ENCODE measurements around the gene KDM6A. TPM values are rescaled to one million over a fixed set of nuclear protein-coding genes. Genes with fewer than 3 reads are reported as not detected.
"Not testable (repeated sequence)": the region's sequence is repeated elsewhere in the genome, so short reads cannot be mapped to it uniquely, and the experiment has no call there.

The KDM6A gene
- total RNA-seq, 1 experiment from 2014 or later: 45.0 TPM

DNA sequence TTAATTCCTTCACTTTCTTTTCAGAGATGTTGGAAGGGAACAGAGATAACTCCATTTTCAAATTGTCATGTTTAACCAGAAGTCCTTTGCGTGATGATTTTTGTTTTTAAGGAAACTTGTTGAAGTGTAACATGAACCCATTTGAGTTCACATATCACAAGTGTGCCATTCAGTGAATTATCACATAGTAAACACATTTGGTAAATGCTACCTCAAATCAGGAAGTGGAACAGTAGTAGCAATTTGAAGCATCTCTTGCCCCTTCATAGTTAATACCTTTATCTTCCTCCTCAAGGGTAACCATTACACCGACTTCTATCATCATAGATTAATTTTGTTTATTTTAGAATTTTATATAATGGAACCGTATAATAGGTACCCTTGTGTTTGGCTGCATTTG, 35.8 kb downstream of the KDM6A start (continued):
- TF ChIP-seq, protein P1, sequence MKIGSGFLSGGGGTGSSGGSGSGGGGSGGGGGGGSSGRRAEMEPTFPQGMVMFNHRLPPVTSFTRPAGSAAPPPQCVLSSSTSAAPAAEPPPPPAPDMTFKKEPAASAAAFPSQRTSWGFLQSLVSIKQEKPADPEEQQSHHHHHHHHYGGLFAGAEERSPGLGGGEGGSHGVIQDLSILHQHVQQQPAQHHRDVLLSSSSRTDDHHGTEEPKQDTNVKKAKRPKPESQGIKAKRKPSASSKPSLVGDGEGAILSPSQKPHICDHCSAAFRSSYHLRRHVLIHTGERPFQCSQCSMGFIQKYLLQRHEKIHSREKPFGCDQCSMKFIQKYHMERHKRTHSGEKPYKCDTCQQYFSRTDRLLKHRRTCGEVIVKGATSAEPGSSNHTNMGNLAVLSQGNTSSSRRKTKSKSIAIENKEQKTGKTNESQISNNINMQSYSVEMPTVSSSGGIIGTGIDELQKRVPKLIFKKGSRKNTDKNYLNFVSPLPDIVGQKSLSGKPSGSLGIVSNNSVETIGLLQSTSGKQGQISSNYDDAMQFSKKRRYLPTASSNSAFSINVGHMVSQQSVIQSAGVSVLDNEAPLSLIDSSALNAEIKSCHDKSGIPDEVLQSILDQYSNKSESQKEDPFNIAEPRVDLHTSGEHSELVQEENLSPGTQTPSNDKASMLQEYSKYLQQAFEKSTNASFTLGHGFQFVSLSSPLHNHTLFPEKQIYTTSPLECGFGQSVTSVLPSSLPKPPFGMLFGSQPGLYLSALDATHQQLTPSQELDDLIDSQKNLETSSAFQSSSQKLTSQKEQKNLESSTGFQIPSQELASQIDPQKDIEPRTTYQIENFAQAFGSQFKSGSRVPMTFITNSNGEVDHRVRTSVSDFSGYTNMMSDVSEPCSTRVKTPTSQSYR (CRISPR knock-in tag; IDR thresholded peaks at IDR 0.05): no peak

DNA sequence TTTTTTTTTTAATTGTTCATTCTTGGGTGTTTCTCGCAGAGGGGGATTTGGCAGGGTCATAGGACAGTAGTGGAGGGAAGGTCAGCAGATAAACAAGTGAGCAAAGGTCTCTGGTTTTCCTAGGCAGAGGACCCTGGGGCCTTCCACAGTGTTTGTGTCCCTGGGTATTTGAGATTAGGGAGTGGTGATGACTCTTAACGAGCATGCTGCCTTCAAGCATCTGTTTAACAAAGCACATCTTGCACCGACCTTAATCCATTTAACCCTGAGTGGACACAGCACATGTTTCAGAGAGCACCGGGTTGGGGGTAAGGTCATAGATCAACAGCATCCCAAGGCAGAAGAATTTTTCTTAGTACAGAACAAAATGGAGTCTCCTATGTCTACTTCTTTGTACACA, 37.5 kb downstream of the KDM6A start:
- H3K27me3 Mint-ChIP-seq (ENCODE audit: low read depth); H3K4me3 Mint-ChIP-seq; POLR2A ChIA-PET; ATAC-seq; CTCF ChIA-PET; H3K27ac Mint-ChIP-seq; DNase-seq (ENCODE audit: low spot score); H3K9me3 Mint-ChIP-seq: not testable (repeated sequence)
- Mint-ChIP-seq H3K36me3 (peaks cover 15% of the 10 kb centered on the region), H3K4me1 (peaks cover 26% of the 10 kb centered on the region)

DNA sequence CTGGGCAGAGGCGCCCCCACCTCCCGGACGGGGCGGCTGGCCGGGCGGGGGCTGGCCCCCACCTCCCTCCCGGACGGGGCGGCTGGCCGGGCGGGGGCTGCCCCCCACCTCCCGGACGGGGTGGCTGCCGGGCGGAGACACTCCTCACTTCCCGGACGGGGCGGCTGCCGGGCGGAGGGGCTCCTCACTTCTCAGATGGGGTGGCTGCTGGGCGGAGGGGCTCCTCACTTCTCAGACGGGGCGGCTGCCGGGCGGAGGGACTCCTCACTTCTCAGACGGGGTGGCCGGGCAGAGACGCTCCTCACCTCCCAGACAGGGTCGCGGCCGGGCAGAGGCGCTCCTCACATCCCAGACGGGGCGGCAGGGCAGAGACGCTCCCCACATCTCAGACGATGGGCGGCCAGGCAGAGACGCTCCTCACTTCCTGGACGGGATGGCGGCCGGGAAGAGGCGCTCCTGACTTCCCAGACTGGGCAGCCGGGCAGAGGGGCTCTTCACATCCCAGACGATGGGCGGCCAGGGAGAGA, 38.1 kb downstream of the KDM6A start:
- H3K27ac Mint-ChIP-seq; H3K27me3 Mint-ChIP-seq (ENCODE audit: low read depth); DNase-seq (ENCODE audit: low spot score); H3K9me3 Mint-ChIP-seq; CTCF ChIA-PET; H3K4me3 Mint-ChIP-seq; ATAC-seq: not testable (repeated sequence)
- Mint-ChIP-seq H3K36me3 (peaks cover 15% of the 10 kb centered on the region), H3K4me1 (peaks cover 21% of the 10 kb centered on the region)
- POLR2A ChIA-PET: interaction anchor here (0.6 kb wide), 1 partner anchor 39 kb away, joined by 7 read pairs; no protein-coding TSS in a partner anchor

DNA sequence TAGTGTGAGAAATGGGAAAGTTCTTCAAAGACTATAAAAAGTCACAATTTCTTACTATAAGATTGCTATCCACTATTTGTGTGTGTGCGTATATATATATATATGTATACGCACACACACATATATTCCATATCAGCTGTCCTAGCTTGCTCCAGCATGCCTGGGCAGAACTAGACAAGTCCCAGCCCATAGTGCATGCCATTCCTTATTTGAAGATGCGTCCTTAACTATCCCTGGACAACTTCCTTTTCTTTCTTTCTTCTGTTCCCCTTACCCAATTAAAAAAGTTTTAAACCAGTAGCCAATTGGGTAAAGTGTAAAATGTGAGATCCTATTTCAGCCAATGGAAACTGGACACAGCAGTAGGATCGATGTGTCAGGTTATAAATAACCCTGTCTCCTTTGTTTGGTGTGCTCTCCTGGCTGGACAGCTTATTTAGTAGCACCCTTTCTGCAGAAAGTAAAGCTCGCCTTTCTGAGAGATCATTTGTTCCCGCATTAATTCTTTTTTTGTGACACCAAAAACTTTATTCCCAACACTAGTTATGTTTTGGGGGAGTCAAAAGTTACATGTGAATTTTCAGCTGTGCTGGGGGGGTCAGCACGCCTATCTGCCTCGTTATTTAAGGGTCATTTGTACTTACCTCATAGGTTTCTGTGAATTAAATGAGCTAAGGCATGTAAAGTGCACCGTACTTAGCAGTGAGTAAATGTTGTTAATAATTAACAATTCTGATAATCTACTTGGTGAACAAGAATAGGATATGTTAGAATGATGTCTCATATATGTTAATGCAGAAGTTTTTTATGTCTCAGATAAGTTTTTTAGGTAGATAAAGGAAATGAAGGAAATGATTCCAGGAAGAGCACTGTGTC, 40.9 kb downstream of the KDM6A start:
- no peak for DNase-seq (ENCODE audit: low spot score)
- Mint-ChIP-seq H3K4me1 (peaks cover 12% of the 10 kb centered on the region), H3K36me3 (peaks cover 15% of the 10 kb centered on the region), H3K4me3 (no peak overlapping the region), H3K27me3 (ENCODE audit: low read depth) (no peaks in the 10 kb centered on the region), H3K9me3 (peaks cover 4% of the 10 kb centered on the region), H3K27ac (peak overlapping the region; percentile 54; the same call in 1 of the 2 replicates)
- CTCF ChIA-PET: no interaction called here
- TF ChIP-seq, protein P2, sequence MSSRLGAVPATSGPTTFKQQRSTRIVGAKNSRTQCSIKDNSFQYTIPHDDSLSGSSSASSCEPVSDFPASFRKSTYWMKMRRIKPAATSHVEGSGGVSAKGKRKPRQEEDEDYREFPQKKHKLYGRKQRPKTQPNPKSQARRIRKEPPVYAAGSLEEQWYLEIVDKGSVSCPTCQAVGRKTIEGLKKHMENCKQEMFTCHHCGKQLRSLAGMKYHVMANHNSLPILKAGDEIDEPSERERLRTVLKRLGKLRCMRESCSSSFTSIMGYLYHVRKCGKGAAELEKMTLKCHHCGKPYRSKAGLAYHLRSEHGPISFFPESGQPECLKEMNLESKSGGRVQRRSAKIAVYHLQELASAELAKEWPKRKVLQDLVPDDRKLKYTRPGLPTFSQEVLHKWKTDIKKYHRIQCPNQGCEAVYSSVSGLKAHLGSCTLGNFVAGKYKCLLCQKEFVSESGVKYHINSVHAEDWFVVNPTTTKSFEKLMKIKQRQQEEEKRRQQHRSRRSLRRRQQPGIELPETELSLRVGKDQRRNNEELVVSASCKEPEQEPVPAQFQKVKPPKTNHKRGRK (CRISPR knock-in tag; IDR thresholded peaks at IDR 0.05; ENCODE audit: borderline replicate concordance): no peak
- TF ChIP-seq ZNF671 (CRISPR knock-in tag; IDR thresholded peaks at IDR 0.05) (no peak), NFYB (CRISPR knock-in tag; conservative IDR thresholded peaks at IDR 0.05; ENCODE audit: low read depth) (no peak), ESRRA (CRISPR knock-in tag; IDR thresholded peaks at IDR 0.05; ENCODE audit: borderline replicate concordance) (no peak), TCF7 (CRISPR knock-in tag; IDR thresholded peaks at IDR 0.05; ENCODE audit: low read depth) (no peak), IRF2 (CRISPR knock-in tag; IDR thresholded peaks at IDR 0.05; ENCODE audit: borderline replicate concordance, low read depth) (no peak), CREB1 (CRISPR knock-in tag; IDR thresholded peaks at IDR 0.05) (no peak)
- TF ChIP-seq, protein P3, sequence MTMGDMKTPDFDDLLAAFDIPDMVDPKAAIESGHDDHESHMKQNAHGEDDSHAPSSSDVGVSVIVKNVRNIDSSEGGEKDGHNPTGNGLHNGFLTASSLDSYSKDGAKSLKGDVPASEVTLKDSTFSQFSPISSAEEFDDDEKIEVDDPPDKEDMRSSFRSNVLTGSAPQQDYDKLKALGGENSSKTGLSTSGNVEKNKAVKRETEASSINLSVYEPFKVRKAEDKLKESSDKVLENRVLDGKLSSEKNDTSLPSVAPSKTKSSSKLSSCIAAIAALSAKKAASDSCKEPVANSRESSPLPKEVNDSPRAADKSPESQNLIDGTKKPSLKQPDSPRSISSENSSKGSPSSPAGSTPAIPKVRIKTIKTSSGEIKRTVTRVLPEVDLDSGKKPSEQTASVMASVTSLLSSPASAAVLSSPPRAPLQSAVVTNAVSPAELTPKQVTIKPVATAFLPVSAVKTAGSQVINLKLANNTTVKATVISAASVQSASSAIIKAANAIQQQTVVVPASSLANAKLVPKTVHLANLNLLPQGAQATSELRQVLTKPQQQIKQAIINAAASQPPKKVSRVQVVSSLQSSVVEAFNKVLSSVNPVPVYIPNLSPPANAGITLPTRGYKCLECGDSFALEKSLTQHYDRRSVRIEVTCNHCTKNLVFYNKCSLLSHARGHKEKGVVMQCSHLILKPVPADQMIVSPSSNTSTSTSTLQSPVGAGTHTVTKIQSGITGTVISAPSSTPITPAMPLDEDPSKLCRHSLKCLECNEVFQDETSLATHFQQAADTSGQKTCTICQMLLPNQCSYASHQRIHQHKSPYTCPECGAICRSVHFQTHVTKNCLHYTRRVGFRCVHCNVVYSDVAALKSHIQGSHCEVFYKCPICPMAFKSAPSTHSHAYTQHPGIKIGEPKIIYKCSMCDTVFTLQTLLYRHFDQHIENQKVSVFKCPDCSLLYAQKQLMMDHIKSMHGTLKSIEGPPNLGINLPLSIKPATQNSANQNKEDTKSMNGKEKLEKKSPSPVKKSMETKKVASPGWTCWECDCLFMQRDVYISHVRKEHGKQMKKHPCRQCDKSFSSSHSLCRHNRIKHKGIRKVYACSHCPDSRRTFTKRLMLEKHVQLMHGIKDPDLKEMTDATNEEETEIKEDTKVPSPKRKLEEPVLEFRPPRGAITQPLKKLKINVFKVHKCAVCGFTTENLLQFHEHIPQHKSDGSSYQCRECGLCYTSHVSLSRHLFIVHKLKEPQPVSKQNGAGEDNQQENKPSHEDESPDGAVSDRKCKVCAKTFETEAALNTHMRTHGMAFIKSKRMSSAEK (CRISPR knock-in tag; IDR thresholded peaks at IDR 0.05; ENCODE audit: borderline replicate concordance): no peak
- TF ChIP-seq, protein P4, sequence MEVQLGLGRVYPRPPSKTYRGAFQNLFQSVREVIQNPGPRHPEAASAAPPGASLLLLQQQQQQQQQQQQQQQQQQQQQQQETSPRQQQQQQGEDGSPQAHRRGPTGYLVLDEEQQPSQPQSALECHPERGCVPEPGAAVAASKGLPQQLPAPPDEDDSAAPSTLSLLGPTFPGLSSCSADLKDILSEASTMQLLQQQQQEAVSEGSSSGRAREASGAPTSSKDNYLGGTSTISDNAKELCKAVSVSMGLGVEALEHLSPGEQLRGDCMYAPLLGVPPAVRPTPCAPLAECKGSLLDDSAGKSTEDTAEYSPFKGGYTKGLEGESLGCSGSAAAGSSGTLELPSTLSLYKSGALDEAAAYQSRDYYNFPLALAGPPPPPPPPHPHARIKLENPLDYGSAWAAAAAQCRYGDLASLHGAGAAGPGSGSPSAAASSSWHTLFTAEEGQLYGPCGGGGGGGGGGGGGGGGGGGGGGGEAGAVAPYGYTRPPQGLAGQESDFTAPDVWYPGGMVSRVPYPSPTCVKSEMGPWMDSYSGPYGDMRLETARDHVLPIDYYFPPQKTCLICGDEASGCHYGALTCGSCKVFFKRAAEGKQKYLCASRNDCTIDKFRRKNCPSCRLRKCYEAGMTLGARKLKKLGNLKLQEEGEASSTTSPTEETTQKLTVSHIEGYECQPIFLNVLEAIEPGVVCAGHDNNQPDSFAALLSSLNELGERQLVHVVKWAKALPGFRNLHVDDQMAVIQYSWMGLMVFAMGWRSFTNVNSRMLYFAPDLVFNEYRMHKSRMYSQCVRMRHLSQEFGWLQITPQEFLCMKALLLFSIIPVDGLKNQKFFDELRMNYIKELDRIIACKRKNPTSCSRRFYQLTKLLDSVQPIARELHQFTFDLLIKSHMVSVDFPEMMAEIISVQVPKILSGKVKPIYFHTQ (CRISPR knock-in tag; IDR thresholded peaks at IDR 0.05): no peak
- TF ChIP-seq, protein P5, sequence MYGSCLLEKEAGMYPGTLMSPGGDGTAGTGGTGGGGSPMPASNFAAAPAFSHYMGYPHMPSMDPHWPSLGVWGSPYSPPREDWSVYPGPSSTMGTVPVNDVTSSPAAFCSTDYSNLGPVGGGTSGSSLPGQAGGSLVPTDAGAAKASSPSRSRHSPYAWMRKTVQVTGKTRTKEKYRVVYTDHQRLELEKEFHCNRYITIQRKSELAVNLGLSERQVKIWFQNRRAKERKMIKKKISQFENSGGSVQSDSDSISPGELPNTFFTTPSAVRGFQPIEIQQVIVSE (CRISPR knock-in tag; IDR thresholded peaks at IDR 0.05; ENCODE audit: borderline replicate concordance): no peak
- TF ChIP-seq, protein P6, sequence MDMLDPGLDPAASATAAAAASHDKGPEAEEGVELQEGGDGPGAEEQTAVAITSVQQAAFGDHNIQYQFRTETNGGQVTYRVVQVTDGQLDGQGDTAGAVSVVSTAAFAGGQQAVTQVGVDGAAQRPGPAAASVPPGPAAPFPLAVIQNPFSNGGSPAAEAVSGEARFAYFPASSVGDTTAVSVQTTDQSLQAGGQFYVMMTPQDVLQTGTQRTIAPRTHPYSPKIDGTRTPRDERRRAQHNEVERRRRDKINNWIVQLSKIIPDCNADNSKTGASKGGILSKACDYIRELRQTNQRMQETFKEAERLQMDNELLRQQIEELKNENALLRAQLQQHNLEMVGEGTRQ (CRISPR knock-in tag; IDR thresholded peaks at IDR 0.05): no peak
- ATAC-seq: no peak
- POLR2A ChIA-PET: no interaction called here

Measured in WTC11 (cell line).